MG63 (cell line): ENCODE data around the gene MEIOB. TPM values are rescaled to one million over a fixed set of nuclear protein-coding genes. Genes with fewer than 3 reads are reported as not detected.

Source experiments
- DNase-seq: peaks from one replicate; pipeline ENCODE4 v3.0.0-alpha.2; 2020
- H3K27me3 ChIP-seq: fragments of 250-450 bp; sonication (Bioruptor Pico); 2 replicates; pipeline ENCODE4 v1.5.1; 2020; ENCODE audit warnings: mild to moderate bottlenecking, moderate library complexity
- H3K36me3 ChIP-seq: fragments of 250-450 bp; sonication (Bioruptor Pico); 2 replicates; pipeline ENCODE4 v1.5.1; 2020; ENCODE audit warnings: mild to moderate bottlenecking, moderate library complexity
- H3K4me3 ChIP-seq: fragments of 250-450 bp; sonication (Bioruptor Pico); 2 replicates; pipeline ENCODE4 v1.5.1; 2020; ENCODE audit warnings: mild to moderate bottlenecking, moderate library complexity
- H3K9me3 ChIP-seq: fragments of 250-450 bp; sonication (Bioruptor Pico); 2 replicates; pipeline ENCODE4 v1.5.1; 2020; ENCODE audit warnings: mild to moderate bottlenecking, moderate library complexity
- total RNA-seq: library from RNA; depleted of rRNA; stranded (reverse); fragments of >200 nt; shearing (Covaris generic); gene quantifications from 2 replicates; pipeline ENCODE4 v1.2.3, GENCODE V29; 2014; ENCODE audit warnings: low replicate concordance

MEIOB gene
- total RNA-seq, 1 experiment from 2014 or later, result 21.6 TPM

DNA sequence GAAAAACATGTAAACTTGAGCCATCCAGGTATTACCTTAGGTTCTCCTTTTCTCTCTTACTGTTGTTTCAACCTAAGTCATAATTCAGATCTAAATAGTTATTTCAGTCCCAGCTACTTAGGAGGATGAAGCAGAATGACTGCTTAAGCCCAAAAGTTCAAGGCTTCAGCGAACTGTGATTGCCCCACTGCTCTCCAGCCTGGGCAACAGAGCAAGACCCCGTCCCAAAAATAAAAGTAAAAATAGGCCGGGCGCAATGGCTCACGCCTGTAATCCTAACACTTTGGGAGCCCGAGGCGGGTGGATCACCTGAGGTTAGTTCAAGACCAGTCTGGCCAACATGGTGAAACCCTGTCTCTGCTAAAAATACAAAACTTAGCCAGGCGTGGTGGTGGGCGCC is 9.6 kb downstream of the MEIOB start:
- DNase-seq, result no peak
- no peaks in the 10 kb centered on the region for H3K9me3 ChIP-seq
- H3K4me3 ChIP-seq, result no peak overlapping the region
- H3K36me3 ChIP-seq, result no peaks in the 10 kb centered on the region
- no peaks in the 10 kb centered on the region for H3K27me3 ChIP-seq

DNA sequence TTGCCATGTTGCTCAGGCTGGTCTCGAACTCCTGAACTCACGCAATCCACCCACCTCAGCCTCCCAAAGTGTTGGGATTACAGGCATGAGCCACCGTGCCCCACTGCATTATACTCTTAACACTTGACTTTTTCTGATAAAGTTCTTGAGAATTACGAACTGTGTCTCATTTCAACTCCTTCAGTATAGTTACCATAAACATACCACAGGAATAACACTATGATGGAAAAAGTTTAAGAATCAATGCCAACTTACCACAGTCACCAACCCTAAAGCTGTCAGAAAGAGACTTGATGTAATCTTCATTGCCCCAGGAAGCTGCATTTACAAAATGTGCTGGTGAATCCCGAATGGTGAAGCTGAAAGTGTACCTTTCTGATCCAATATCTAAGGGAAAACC is 10.2 kb downstream of the MEIOB start:
- DNase-seq, result no peak
- H3K4me3 ChIP-seq, result no peak overlapping the region
- no peaks in the 10 kb centered on the region for H3K9me3 ChIP-seq
- no peaks in the 10 kb centered on the region for H3K27me3 ChIP-seq
- H3K36me3 ChIP-seq, result no peaks in the 10 kb centered on the region

DNA sequence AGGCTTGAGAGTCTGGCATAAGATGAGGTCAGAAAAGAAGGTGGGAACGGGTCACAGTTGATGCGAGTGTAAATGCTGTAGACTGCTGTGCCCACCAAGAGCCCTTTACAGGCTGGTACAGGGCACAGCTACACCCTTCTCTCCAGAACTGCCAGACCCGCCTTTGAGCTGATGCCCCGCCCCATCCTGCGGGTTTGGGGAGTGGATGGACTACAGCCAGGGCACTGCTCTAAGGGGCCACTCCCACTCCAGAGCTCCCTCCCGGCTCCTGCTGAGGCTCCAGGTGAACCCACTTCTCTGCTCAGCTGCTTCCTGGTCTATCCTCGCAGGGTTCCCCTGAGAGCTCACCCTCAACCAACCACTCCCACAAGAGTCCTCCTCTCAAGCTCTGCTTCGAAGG is 12.3 kb downstream of the MEIOB start:
- no peak overlapping the region for H3K4me3 ChIP-seq
- no peaks in the 10 kb centered on the region for H3K9me3 ChIP-seq
- H3K27me3 ChIP-seq, result no peaks in the 10 kb centered on the region
- DNase-seq, result no peak
- H3K36me3 ChIP-seq, result no peaks in the 10 kb centered on the region

DNA sequence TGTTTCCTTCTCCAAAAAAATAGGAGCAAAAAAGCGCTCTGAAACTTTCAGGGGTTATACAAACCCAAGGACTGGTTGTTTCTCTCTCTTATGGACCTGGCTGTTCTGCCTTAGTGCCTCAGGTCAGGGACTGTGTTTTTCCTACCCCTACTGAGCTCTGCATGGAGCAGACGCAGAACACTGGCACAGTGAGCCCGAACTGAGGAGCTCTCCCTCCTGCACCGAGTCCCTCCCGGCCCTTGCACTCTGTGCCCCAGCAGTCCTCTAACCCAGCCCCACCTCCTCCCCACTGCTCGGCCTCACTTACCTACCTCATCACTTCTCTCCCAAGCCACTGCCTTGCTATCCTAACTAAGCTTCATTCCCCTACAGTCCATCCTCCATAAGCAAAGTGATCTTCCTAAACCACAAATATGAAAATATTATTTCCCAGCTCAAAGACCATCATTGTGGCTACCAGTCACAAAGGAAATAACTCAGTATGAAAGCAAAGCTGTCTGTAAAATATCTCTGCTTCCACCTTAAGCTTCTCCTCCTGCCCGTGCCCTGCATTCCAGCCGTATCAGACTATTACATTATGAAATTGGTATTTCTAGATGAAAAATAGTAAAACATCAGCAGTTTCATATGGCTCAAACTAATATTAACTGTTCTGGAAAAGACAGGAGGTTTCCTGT is 13.6 kb downstream of the MEIOB start:
- no peak overlapping the region for H3K4me3 ChIP-seq
- H3K27me3 ChIP-seq, result no peaks in the 10 kb centered on the region
- no peaks in the 10 kb centered on the region for H3K9me3 ChIP-seq
- no peaks in the 10 kb centered on the region for H3K36me3 ChIP-seq
- no peak for DNase-seq

DNA sequence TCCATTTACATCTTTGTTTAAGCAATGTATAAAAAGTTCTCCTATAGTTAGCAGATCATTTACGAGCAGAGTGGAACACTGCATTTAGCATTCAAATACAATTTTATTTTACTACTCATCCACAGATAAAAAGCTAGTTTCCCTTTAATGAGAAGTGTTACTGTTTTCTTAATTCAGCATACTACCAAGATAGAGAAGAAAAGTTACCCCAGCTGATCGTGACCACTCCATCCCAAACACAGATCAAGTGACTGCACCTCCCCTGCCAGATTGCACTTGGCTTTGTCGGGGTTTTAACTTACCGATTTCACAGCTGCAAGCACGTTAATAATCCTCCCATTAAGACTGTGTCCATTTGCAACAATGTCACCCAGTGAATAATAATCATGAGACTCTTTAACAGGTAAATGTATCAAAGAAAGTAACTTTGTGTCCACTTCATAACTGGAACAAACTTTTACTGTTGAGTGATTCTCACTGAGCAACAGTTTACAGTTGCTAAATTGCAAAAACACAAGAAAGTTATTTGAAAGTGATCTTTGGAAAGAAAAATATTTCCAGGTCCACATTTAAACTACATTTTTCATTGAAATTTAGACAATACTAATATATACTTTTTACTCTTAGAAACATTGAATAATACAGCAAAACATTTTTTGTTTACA is 14.4 kb downstream of the MEIOB start:
- no peaks in the 10 kb centered on the region for H3K27me3 ChIP-seq
- DNase-seq, result no peak
- no peak overlapping the region for H3K4me3 ChIP-seq
- H3K9me3 ChIP-seq, result no peaks in the 10 kb centered on the region
- H3K36me3 ChIP-seq, result no peaks in the 10 kb centered on the region

DNA sequence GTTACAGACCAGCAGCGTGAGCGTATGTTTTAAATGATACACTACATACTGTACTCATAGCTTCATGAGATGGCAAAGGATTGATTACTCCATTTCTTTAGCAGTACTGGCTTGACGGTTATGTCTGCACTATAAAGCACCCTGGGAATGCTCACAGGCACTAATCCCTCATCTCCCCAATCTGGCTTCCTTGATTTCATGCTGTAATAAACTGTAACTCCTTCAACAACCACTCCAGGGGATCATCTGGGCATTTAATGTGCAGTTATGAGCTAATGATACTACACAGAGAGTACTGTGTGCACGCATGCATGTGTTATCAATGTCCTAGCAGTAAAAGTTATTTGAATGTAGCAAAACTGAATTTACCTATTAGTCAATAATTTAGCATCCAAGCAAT is 20.2 kb downstream of the MEIOB start:
- no peak for DNase-seq
- no peaks in the 10 kb centered on the region for H3K9me3 ChIP-seq
- no peak overlapping the region for H3K4me3 ChIP-seq
- H3K27me3 ChIP-seq, result no peaks in the 10 kb centered on the region
- no peaks in the 10 kb centered on the region for H3K36me3 ChIP-seq

DNA sequence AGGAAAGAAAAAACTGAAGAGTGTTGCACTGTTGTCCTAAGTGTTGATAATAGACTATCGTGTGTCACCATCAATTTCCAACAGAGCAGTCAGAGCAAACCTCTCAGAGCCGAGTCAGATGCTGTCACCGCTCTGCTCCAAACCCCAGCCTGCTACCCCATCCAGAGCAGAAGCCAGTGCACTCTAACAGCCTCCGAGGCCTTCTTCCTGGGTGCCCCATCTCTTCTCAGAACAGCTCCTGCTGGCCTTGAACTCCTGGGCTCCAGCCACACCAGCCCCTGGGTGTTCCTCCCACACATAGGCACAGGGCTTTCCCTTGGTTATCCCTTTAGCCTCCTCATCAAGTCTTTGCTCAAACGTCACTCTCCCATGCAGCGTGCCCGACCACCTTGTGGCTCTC is 21.0 kb downstream of the MEIOB start:
- Histone ChIP-seq H3K36me3 (no peaks in the 10 kb centered on the region), H3K27me3 (no peaks in the 10 kb centered on the region), H3K4me3 (no peak overlapping the region), H3K9me3 (no peaks in the 10 kb centered on the region)
- no peak for DNase-seq

DNA sequence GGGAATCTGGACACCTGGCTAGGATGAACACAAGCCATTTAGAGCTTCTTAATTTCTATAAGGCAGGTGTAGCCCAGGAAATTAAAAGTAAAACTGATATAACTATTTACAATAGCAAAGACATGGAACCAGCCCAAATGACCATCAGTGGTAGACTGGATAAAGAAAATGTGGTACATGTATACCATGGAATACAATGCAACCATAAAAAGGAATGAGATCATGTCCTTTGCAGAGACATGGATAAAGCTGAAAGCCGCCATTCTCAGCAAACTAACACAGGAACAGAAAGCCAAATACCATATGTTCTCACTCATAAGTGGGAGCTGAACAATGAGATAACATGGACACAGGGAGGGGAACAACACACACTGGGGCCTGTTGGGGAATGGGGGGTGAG is 25.5 kb downstream of the MEIOB start:
- Histone ChIP-seq H3K36me3 (no peaks in the 10 kb centered on the region), H3K27me3 (no peaks in the 10 kb centered on the region), H3K9me3 (no peaks in the 10 kb centered on the region), H3K4me3 (no peak overlapping the region)
- no peak for DNase-seq

DNA sequence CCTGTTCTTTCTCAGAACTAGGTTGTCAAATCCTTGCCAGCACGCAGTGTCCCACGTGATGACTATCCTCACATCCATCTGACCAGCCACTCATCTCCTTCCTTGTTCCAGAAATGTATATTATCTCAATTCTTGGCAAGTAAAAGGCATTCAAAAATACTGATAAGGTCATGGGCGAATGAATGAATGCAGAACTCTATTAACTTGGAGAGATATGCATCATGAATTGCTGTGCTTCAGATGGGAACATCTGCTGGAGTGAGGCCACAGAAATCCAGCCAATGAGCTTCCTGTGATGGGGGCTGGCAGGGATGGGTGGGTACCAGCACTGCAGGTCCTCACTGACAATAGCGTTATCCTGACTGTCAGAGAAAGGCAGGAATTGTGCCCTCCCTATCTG is 26.0 kb downstream of the MEIOB start:
- Histone ChIP-seq H3K9me3 (no peaks in the 10 kb centered on the region), H3K36me3 (no peaks in the 10 kb centered on the region), H3K27me3 (no peaks in the 10 kb centered on the region), H3K4me3 (no peak overlapping the region)
- no peak for DNase-seq

DNA sequence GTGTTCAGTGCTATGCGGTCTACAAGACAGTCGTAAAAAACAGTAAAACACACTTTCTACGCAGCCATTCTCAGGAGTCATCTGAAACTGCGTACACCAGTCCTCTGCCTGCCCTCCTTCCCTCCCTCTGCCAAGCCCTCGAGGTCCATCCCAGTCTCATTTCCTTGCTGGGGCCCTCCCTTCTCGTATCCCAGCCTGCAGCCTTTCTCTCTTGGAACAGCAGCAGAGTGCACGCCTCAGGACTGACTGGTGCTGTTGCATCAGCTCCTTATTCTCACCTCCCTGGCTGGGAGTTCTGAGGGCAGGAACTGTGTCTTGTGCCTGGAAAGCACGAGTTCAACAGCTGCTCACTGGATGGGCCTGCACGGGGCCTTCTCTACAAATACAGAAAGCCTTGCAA is 32.4 kb downstream of the MEIOB start:
- Histone ChIP-seq H3K36me3 (0 out of 2 replicates have a peak, but pooled peaks cover 2% of the 10 kb centered on the region), H3K27me3 (no peaks in the 10 kb centered on the region; the same call in 1 of the 2 replicates), H3K9me3 (no peaks in the 10 kb centered on the region), H3K4me3 (no peak overlapping the region)
- DNase-seq, result no peak

DNA sequence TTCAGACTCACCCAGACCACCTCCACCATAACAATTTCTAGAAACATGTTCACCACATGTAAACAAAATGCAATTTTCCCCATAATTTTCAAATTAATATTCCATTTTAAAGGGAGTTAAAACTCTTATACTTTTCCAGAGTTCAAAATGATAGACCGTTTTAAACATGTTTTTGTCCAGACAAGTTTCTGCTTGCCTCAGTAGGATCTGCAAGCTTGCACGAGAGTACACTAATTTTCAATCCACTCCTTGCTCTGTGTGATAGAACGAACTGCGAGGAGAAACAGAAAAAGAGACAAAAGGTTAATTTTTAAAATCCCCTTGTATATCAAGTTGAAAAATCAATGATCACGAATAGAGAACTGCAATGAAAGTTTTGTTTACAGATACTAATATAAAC is 37.9 kb downstream of the MEIOB start:
- Histone ChIP-seq H3K4me3 (no peak overlapping the region), H3K9me3 (no peaks in the 10 kb centered on the region), H3K27me3 (no peaks in the 10 kb centered on the region; the same call in 1 of the 2 replicates), H3K36me3 (peaks cover 15% of the 10 kb centered on the region)
- DNase-seq, result no peak

DNA sequence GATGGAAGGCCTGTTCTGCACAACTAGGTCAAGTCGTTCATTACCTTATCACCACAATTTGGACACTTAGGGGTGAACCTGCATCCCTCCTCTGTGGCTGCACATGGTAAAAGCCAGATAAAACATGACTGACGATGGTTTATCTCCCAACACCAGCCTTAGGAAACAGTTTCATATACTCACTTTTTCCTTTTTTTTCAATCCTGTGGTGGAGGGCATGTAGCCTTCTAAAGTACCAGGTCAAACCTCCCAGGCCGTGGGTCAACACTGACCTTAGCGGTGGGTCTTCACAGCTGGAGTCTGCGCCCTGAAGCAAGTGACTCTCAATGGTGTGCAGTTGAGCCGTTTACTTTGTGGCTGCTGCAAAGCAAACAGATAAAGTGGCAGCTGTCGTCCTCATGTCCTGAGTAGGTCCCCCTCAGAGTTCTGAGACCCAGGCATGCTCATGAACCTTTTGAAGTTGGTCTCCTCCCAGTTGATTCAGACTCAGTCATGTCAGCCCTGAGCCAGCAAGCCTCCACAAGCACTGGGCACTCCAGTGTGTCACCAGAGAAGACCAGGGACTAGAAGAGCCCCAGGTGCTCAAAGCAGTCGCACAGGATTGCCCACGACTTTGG is 39.0 kb downstream of the MEIOB start:
- Histone ChIP-seq H3K36me3 (peaks cover 19% of the 10 kb centered on the region), H3K27me3 (no peaks in the 10 kb centered on the region; the same call in 1 of the 2 replicates), H3K9me3 (no peaks in the 10 kb centered on the region), H3K4me3 (no peak overlapping the region)
- DNase-seq, result no peak

DNA sequence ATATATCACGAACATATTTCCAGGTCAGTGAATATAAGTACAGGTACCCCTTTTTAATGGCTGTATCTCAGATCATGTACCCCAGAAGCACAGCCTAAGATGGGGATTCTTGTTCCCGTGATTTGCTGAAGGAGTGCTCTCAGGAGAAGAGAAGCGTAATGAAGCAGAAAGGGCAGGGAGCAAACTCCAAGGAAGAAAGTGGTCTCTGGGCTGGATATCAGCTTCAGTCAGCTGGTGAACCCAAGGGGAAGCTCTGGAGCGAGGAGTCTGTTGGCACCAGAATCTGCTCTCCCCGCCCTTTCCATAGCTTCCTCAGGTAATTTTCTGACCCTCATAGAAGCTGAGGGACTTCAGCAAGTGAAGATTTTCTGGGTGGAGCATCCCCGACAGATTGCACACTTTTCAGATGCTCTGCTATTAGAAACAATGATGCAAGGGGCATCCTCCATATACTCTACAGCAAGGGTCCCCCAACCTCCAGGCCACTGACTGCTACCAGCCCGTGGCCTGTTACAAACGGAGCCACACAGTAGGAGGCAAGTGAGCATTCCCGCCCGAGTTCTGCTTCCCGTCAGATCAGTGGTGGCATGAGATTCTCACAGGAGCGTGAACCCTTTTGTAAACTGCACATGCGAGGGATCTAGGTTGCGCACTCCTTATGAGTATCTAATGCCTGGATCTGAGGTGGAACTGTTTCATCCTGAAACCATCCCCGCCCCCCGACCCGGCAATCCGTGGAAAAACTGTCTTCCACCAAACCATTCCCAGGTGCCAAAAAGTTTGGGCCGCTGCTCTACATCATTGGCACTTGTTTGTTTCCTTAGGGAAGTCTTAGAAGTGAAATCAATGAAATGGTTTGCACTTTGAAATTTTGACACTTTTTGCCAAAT is 40.5 kb downstream of the MEIOB start:
- no peak for DNase-seq
- H3K36me3 ChIP-seq, result peaks cover 19% of the 10 kb centered on the region
- no peaks in the 10 kb centered on the region for H3K9me3 ChIP-seq
- H3K27me3 ChIP-seq, result no peaks in the 10 kb centered on the region
- H3K4me3 ChIP-seq, result no peak overlapping the region

DNA sequence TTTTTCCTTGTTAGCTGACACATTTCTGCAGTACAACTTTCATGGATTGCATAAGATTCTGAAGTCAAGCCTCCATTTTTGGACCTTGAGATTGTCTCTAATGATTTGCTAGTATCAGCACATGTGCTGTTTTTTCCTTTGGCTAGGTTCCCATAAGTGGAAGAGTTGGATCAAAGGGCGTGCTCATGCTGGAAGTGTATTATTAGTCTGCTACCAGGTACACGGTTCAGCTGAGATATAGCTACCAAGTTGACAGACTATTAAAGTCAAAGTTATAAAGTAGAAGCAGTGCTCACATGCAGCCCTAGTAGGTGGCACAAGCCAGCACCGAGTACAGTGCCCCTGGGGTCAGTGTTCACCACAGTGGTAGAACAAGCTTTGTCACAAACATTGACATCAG is 41.8 kb downstream of the MEIOB start:
- H3K27me3 ChIP-seq, result no peaks in the 10 kb centered on the region
- H3K9me3 ChIP-seq, result no peaks in the 10 kb centered on the region
- H3K36me3 ChIP-seq, result peaks cover 19% of the 10 kb centered on the region
- DNase-seq, result no peak
- H3K4me3 ChIP-seq, result no peak overlapping the region

DNA sequence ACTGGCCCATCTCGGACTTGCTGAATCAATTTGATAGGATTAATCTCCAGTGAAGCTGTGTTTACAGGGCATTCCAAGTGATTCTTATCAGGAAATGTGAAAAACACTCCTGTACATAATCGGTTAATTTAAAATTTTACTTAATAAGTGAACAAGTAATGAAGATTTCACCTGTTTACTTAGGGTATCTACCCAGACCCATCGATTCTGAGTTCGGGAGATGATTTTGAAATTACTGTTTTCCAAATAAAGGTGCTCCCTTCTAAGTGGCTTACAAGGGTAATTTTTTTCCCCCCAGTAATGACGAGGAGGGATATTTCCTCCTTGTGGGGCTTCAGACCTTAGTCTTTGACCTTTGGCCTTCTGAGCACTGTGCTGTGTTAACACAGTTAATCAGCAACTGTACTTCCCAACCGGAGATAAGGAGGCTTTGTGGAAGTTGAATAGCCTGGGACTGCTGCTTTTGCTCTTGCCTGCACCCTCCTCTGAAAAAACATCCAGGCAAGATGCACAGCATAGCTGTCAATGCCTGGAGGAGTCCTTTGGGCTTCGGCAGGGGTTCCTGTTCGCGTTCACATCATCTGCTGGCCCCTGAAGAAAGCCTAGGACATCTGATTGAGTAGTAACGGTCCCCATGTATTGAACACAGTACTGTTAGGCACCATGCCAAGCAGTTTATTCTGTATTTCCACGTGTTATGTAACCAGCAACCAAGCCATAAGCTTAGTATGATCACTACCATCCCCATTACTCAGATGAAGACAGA is 43.1 kb downstream of the MEIOB start:
- Histone ChIP-seq H3K9me3 (no peaks in the 10 kb centered on the region), H3K4me3 (peak overlapping the region; percentile 80), H3K27me3 (no peaks in the 10 kb centered on the region), H3K36me3 (peaks cover 19% of the 10 kb centered on the region)
- no peak for DNase-seq
